ENCODE measurements around the gene AVEN. TPM values are rescaled to one million over a fixed set of nuclear protein-coding genes. Genes with fewer than 3 reads are reported as not detected.

Gene AVEN
- total RNA-seq, 1 donor from 2014 or later: 8.6 TPM

- no peak for TF ChIP-seq CTCF (IDR thresholded peaks at IDR 0.05; ENCODE audit: unreplicated experiment)
- Mint-ChIP-seq H3K27ac (no peak overlapping the region), H3K27me3 (ENCODE audit: low read depth) (no peaks in the 10 kb centered on the region), H3K4me1 (no peaks in the 10 kb centered on the region), H3K9me3 (no peaks in the 10 kb centered on the region), H3K36me3 (no peaks in the 10 kb centered on the region), H3K4me3 (no peak overlapping the region)
- DNase-seq (ENCODE audit: low spot score in 2 of 2, unreplicated experiment in 2 of 2): no peak
Measured at GRCh38 chr15:33894193-33894592, 144.8 kb downstream of the AVEN start.

DNA sequence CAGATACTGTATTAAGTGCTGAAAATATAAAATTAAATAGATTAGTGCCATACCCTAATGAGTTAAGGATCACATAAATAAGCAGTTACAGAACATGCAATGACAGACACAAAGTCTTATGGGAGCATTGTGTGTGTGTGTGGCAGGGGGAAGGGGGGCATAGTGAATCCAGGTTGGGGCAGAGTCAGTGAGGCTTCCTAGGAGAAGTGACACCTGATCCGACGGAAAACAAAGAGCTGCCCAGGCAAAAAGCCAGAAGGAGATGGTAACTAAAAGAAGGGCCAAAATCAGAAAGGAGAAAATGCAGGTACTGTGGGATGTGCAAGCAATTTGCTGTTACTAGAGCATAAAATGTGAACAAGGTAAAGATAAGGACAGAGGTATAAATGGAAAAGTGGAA, 150.8 kb downstream of the AVEN start:
- DNase-seq (ENCODE audit: low spot score in 2 of 2, unreplicated experiment in 2 of 2): no peak

DNA sequence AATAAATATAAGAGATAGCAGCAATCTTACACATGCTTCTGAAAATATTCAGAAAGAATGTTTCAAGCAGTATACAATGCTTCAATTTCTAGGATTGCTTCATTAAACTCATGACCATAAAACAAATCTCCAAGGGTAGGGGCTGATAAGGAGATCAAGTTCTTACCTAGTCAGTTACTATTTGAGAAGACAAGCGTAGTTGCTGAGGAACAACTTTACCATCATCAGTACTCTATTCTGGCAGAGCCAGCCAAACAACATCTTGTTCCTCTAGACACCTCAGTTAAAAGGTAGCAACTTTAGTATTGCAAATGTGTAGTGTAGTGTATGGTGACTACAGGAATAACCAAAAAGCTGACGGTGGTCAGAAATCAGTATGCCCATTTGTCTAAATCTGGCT, 156.1 kb downstream of the AVEN start:
- Mint-ChIP-seq H3K4me3 (no peak overlapping the region), H3K27ac (no peak overlapping the region), H3K4me1 (no peaks in the 10 kb centered on the region), H3K9me3 (no peaks in the 10 kb centered on the region), H3K27me3 (ENCODE audit: low read depth) (no peaks in the 10 kb centered on the region), H3K36me3 (no peaks in the 10 kb centered on the region)
- no peak for TF ChIP-seq CTCF (IDR thresholded peaks at IDR 0.05; ENCODE audit: unreplicated experiment)
- DNase-seq (ENCODE audit: low spot score in 2 of 2, unreplicated experiment in 2 of 2): no peak

More for the DNA sequence above, 150.8 kb downstream of the AVEN start:
- Mint-ChIP-seq H3K4me1 (no peaks in the 10 kb centered on the region), H3K36me3 (no peaks in the 10 kb centered on the region), H3K27me3 (ENCODE audit: low read depth) (no peaks in the 10 kb centered on the region), H3K4me3 (no peak overlapping the region), H3K27ac (no peak overlapping the region), H3K9me3 (no peaks in the 10 kb centered on the region)
- TF ChIP-seq CTCF (IDR thresholded peaks at IDR 0.05; ENCODE audit: unreplicated experiment): no peak

GRCh38 chr15:33874156-33874555, 164.8 kb downstream of the AVEN start:
- Mint-ChIP-seq H3K4me1 (peaks cover 7% of the 10 kb centered on the region), H3K27me3 (ENCODE audit: low read depth) (no peaks in the 10 kb centered on the region), H3K36me3 (no peaks in the 10 kb centered on the region), H3K9me3 (no peaks in the 10 kb centered on the region), H3K27ac (no peak overlapping the region), H3K4me3 (no peak overlapping the region)
- DNase-seq (ENCODE audit: low spot score in 2 of 2, unreplicated experiment in 2 of 2): no peak
- no peak for TF ChIP-seq CTCF (IDR thresholded peaks at IDR 0.05; ENCODE audit: unreplicated experiment)

DNA sequence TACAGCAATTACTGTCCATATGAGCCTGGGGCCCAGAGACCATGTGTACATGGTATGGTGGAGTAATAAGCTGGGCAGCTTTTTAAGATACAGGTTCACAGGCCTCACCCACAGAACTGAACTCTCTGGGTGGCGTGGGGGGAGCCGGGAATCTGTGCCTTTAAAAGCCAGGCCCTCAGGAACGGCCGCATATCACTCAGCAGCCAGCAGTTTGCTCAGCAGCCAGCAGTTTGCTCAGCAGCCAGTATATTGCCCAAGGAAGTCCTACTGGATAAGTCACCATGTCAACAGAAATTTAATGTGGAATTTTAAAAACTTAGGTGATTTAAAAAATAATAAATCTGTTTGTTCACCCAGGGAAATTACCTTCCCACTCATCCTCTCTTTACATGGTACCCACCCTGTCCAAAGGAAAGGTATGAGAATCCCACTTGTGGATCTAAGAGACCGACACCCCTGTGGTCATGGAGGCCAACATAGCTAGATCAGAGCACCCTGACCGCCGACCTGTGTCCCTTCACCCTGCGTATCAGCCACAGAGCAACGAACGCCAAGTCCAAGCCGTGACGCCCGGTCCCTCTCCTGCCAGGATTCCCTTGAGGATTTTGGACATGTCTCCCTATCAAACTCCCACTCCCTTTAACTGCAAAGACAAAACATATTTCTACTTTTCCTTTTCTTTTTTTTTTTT, 166.4 kb downstream of the AVEN start:
- H3K4me1 Mint-ChIP-seq: peaks cover 15% of the 10 kb centered on the region
- H3K27ac Mint-ChIP-seq: no peak overlapping the region
- DNase-seq (ENCODE audit: low spot score in 2 of 2, unreplicated experiment in 2 of 2): no peak
- H3K9me3 Mint-ChIP-seq: no peaks in the 10 kb centered on the region
- no peaks in the 10 kb centered on the region for H3K36me3 Mint-ChIP-seq
- H3K4me3 Mint-ChIP-seq: no peak overlapping the region
- no peaks in the 10 kb centered on the region for H3K27me3 Mint-ChIP-seq (ENCODE audit: low read depth)
- no peak for TF ChIP-seq CTCF (IDR thresholded peaks at IDR 0.05; ENCODE audit: unreplicated experiment)

Data from mesothelial cell of epicardium (in vitro differentiated cells).